Measurements from ENCODE around the gene C16orf89. TPM values are rescaled to one million over a fixed set of nuclear protein-coding genes. Genes with fewer than 3 reads are reported as not detected.

Gene C16orf89
- total and polyA plus RNA-seq, 2 experiments from 2014 or later: 2.8 to 4.4 TPM

DNA sequence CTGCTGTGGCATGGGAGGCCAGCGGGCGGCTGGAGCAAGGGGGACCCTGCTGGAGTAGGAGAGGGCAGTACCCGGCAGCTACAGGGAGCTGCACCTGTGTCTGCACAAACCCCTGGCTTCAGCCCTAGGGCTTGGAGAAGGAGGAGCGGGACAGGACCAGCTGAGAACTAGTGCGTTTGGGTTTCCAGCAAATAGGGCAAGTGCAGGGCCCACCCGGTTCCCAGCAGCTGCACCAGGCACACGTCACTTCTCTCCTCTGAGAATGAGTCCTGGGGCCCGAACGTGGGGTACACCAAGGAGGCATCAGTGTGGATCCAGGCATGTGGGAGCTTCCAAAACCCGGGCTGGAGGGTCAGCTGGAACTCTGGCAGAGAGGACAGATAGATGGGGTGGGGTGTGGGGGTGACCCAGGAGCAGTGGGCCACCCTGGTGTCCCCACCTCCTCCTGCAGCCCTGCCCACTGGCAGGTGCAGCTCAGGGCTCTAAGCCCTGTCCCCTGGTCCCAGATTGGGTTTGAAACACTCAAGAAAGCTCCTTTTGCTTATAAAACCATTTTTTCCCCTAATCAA, 5.6 kb downstream of the C16orf89 start:
- no peak for ATAC-seq

More for the DNA sequence above, 5.6 kb downstream of the C16orf89 start:
- no peaks in the 10 kb centered on the region for H4K20me1 ChIP-seq (replicated peaks; ENCODE audit: insufficient read depth)
- H3K4me2 ChIP-seq: peak overlapping the region; percentile 64
- no peaks in the 10 kb centered on the region for H3K79me2 ChIP-seq (replicated peaks; ENCODE audit: insufficient read depth)
- no peaks in the 10 kb centered on the region for H3K36me3 ChIP-seq (ENCODE audit: insufficient read depth)
- H3F3A ChIP-seq (replicated peaks; ENCODE audit: low read depth): peaks cover 13% of the 10 kb centered on the region
- Mint-ChIP-seq H3K9me3 (no peaks in the 10 kb centered on the region), H3K27me3 (ENCODE audit: insufficient read depth, low read depth, poor library complexity) (peaks cover 15% of the 10 kb centered on the region), H3K36me3 (ENCODE audit: low read depth) (no peaks in the 10 kb centered on the region), H3K4me3 (0 out of 3 replicates have a peak overlapping the region, but pooled peaks have one; percentile 20), H3K4me1 (peaks cover 33% of the 10 kb centered on the region), H3K27ac (peak overlapping the region; percentile 93)
- peaks cover 20% of the 10 kb centered on the region for H3K4me1 ChIP-seq (ENCODE audit: insufficient read depth)
- H3K9me2 ChIP-seq (ENCODE audit: insufficient read depth): no peaks in the 10 kb centered on the region
- H3K4me3 ChIP-seq: no peak overlapping the region; the same call in 1 of the 2 replicates
- no peak for DNase-seq (ENCODE audit: low spot score)
- no peaks in the 10 kb centered on the region for H3K27me3 ChIP-seq (ENCODE audit: insufficient read depth)
- H2AFZ ChIP-seq: peak overlapping the region; percentile 59; the same call in 1 of the 2 replicates
- TF ChIP-seq CREB1 (CRISPR knock-in tag; IDR thresholded peaks at IDR 0.05; ENCODE audit: low read depth) (no peak), JUNB (IDR thresholded peaks at IDR 0.05; ENCODE audit: unreplicated experiment) (no peak), NANOG (IDR thresholded peaks at IDR 0.05; ENCODE audit: borderline replicate concordance) (no peak), STAT1 (IDR thresholded peaks at IDR 0.05; ENCODE audit: unreplicated experiment) (no peak), EZH2 (IDR thresholded peaks at IDR 0.05; ENCODE audit: low read depth, unreplicated experiment) (no peak), ZNF114 (CRISPR knock-in tag; IDR thresholded peaks at IDR 0.05) (no peak)
- TF ChIP-seq, protein P1, sequence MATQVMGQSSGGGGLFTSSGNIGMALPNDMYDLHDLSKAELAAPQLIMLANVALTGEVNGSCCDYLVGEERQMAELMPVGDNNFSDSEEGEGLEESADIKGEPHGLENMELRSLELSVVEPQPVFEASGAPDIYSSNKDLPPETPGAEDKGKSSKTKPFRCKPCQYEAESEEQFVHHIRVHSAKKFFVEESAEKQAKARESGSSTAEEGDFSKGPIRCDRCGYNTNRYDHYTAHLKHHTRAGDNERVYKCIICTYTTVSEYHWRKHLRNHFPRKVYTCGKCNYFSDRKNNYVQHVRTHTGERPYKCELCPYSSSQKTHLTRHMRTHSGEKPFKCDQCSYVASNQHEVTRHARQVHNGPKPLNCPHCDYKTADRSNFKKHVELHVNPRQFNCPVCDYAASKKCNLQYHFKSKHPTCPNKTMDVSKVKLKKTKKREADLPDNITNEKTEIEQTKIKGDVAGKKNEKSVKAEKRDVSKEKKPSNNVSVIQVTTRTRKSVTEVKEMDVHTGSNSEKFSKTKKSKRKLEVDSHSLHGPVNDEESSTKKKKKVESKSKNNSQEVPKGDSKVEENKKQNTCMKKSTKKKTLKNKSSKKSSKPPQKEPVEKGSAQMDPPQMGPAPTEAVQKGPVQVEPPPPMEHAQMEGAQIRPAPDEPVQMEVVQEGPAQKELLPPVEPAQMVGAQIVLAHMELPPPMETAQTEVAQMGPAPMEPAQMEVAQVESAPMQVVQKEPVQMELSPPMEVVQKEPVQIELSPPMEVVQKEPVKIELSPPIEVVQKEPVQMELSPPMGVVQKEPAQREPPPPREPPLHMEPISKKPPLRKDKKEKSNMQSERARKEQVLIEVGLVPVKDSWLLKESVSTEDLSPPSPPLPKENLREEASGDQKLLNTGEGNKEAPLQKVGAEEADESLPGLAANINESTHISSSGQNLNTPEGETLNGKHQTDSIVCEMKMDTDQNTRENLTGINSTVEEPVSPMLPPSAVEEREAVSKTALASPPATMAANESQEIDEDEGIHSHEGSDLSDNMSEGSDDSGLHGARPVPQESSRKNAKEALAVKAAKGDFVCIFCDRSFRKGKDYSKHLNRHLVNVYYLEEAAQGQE (IDR thresholded peaks at IDR 0.05; ENCODE audit: unreplicated experiment): no peak
- TF ChIP-seq, protein P2, sequence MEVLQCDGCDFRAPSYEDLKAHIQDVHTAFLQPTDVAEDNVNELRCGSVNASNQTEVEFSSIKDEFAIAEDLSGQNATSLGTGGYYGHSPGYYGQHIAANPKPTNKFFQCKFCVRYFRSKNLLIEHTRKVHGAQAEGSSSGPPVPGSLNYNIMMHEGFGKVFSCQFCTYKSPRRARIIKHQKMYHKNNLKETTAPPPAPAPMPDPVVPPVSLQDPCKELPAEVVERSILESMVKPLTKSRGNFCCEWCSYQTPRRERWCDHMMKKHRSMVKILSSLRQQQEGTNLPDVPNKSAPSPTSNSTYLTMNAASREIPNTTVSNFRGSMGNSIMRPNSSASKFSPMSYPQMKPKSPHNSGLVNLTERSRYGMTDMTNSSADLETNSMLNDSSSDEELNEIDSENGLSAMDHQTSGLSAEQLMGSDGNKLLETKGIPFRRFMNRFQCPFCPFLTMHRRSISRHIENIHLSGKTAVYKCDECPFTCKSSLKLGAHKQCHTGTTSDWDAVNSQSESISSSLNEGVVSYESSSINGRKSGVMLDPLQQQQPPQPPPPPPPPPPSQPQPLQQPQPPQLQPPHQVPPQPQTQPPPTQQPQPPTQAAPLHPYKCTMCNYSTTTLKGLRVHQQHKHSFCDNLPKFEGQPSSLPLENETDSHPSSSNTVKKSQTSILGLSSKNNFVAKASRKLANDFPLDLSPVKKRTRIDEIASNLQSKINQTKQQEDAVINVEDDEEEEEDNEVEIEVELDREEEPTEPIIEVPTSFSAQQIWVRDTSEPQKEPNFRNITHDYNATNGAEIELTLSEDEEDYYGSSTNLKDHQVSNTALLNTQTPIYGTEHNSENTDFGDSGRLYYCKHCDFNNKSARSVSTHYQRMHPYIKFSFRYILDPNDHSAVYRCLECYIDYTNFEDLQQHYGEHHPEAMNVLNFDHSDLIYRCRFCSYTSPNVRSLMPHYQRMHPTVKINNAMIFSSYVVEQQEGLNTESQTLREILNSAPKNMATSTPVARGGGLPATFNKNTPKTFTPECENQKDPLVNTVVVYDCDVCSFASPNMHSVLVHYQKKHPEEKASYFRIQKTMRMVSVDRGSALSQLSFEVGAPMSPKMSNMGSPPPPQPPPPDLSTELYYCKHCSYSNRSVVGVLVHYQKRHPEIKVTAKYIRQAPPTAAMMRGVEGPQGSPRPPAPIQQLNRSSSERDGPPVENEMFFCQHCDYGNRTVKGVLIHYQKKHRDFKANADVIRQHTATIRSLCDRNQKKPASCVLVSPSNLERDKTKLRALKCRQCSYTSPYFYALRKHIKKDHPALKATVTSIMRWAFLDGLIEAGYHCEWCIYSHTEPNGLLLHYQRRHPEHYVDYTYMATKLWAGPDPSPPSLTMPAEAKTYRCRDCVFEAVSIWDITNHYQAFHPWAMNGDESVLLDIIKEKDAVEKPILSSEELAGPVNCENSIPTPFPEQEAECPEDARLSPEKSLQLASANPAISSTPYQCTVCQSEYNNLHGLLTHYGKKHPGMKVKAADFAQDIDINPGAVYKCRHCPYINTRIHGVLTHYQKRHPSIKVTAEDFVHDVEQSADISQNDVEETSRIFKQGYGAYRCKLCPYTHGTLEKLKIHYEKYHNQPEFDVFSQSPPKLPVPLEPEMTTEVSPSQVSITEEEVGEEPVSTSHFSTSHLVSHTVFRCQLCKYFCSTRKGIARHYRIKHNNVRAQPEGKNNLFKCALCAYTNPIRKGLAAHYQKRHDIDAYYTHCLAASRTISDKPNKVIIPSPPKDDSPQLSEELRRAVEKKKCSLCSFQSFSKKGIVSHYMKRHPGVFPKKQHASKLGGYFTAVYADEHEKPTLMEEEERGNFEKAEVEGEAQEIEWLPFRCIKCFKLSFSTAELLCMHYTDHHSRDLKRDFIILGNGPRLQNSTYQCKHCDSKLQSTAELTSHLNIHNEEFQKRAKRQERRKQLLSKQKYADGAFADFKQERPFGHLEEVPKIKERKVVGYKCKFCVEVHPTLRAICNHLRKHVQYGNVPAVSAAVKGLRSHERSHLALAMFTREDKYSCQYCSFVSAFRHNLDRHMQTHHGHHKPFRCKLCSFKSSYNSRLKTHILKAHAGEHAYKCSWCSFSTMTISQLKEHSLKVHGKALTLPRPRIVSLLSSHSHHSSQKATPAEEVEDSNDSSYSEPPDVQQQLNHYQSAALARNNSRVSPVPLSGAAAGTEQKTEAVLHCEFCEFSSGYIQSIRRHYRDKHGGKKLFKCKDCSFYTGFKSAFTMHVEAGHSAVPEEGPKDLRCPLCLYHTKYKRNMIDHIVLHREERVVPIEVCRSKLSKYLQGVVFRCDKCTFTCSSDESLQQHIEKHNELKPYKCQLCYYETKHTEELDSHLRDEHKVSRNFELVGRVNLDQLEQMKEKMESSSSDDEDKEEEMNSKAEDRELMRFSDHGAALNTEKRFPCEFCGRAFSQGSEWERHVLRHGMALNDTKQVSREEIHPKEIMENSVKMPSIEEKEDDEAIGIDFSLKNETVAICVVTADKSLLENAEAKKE (CRISPR knock-in tag; IDR thresholded peaks at IDR 0.05): no peak
- TF ChIP-seq, protein P3, sequence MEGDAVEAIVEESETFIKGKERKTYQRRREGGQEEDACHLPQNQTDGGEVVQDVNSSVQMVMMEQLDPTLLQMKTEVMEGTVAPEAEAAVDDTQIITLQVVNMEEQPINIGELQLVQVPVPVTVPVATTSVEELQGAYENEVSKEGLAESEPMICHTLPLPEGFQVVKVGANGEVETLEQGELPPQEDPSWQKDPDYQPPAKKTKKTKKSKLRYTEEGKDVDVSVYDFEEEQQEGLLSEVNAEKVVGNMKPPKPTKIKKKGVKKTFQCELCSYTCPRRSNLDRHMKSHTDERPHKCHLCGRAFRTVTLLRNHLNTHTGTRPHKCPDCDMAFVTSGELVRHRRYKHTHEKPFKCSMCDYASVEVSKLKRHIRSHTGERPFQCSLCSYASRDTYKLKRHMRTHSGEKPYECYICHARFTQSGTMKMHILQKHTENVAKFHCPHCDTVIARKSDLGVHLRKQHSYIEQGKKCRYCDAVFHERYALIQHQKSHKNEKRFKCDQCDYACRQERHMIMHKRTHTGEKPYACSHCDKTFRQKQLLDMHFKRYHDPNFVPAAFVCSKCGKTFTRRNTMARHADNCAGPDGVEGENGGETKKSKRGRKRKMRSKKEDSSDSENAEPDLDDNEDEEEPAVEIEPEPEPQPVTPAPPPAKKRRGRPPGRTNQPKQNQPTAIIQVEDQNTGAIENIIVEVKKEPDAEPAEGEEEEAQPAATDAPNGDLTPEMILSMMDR (conservative IDR thresholded peaks at IDR 0.05; ENCODE audit: low read depth in 2 of 2): no peak
- no peak overlapping the region; the same call in 1 of the 2 replicates for H3K27ac ChIP-seq (ENCODE audit: low read depth)
